Measurements from ENCODE around the gene DOCK2.

DNA sequence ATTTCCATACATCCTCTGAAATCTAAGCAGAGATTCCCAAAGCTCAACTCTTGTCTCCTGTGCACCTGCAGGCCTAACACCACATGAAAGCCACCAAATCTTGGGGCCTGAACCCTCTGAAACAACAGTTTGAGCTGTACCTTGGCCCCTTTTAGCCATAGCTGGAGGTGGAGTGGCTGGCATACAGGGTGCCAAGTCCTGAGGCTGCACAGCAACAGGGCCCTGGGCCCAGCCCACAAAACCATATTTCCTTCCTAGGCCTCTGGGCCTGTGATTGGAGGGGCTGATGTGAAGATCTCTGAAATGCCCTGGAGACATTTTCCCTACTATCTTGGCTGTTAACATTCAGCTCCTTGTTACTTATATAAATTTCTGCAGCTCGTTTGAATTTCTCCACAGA lies 26.5 kb downstream of the DOCK2 start:
- TF ChIP-seq EZH2 (IDR thresholded peaks at IDR 0.05): no peak
- no peak for TF ChIP-seq POLR2AphosphoS5 (IDR thresholded peaks at IDR 0.05; ENCODE audit: borderline replicate concordance, low read depth, low read length)
- TF ChIP-seq FOXP2 (optimal IDR thresholded peaks at IDR 0.05; ENCODE audit: control extremely low read depth, extremely low read length, insufficient read depth): no peak
